ENCODE measurements around the gene TCP11. TPM values are rescaled to one million over a fixed set of nuclear protein-coding genes. Genes with fewer than 3 reads are reported as not detected.
A peak's percentile ranks its signal among the peaks of the same experiment; 100 is the strongest.

TCP11 gene
- total RNA-seq, 4 donors from 2014 or later, result 1.8 TPM; not detected in 3

GRCh38 chr6:35146453-35146852 is 5.3 kb upstream of the TCP11 start:
- H3K27me3 ChIP-seq, result no peaks in the 10 kb centered on the region
- TF ChIP-seq POLR2A (IDR thresholded peaks at IDR 0.05) (no peak), CTCF (IDR thresholded peaks at IDR 0.05) (peak; percentile 18 to 42 (median 30))
- intact Hi-C loops (cut with DNase I; ENCODE audit: low total_unique reads), result loop anchor here (10.0 kb wide), 1 partner anchor 162 kb away; no protein-coding TSS in a partner anchor
- no peaks in the 10 kb centered on the region for H3K9me3 ChIP-seq
- no peaks in the 10 kb centered on the region for H3K4me1 ChIP-seq
- no peak overlapping the region for H3K4me3 ChIP-seq
- no peaks in the 10 kb centered on the region for H3K36me3 ChIP-seq
- DNase-seq, result no peak
- H3K27ac ChIP-seq, result peak overlapping the region in 1 of 2 donors; percentile 19

GRCh38 chr6:35145757-35146156 is 4.6 kb upstream of the TCP11 start:
- H3K36me3 ChIP-seq, result no peaks in the 10 kb centered on the region
- H3K27me3 ChIP-seq, result no peaks in the 10 kb centered on the region
- no peaks in the 10 kb centered on the region for H3K4me1 ChIP-seq
- H3K9me3 ChIP-seq, result no peaks in the 10 kb centered on the region
- intact Hi-C loops (cut with DNase I; ENCODE audit: low total_unique reads), result loop anchor here (10.0 kb wide), 1 partner anchor 161 kb away; no protein-coding TSS in a partner anchor
- DNase-seq, result no peak
- no peak overlapping the region for H3K4me3 ChIP-seq
- no peak overlapping the region for H3K27ac ChIP-seq
- no peak for TF ChIP-seq CTCF (IDR thresholded peaks at IDR 0.05)
- no peak for TF ChIP-seq POLR2A (IDR thresholded peaks at IDR 0.05)

GRCh38 chr6:35142588-35143569 is 1.7 kb upstream of the TCP11 start:
- H3K36me3 ChIP-seq, result no peaks in the 10 kb centered on the region
- no peak overlapping the region for H3K27ac ChIP-seq
- H3K9me3 ChIP-seq, result no peaks in the 10 kb centered on the region
- no peak for TF ChIP-seq CTCF (IDR thresholded peaks at IDR 0.05)
- TF ChIP-seq POLR2A (IDR thresholded peaks at IDR 0.05), result no peak
- H3K4me3 ChIP-seq, result no peak overlapping the region
- no peak for DNase-seq
- no peaks in the 10 kb centered on the region for H3K27me3 ChIP-seq
- intact Hi-C loops (cut with DNase I; ENCODE audit: low total_unique reads), result loop anchor here (10.0 kb wide), 1 partner anchor 158 kb away; no protein-coding TSS in a partner anchor
- no peaks in the 10 kb centered on the region for H3K4me1 ChIP-seq

GRCh38 chr6:35140639-35141006 is 516 bp downstream of the TCP11 start:
- Histone ChIP-seq H3K27ac (no peak overlapping the region), H3K4me3 (no peak overlapping the region), H3K9me3 (no peaks in the 10 kb centered on the region), H3K36me3 (no peaks in the 10 kb centered on the region), H3K4me1 (no peaks in the 10 kb centered on the region), H3K27me3 (no peaks in the 10 kb centered on the region)
- TF ChIP-seq CTCF (IDR thresholded peaks at IDR 0.05), result no peak
- no peak for TF ChIP-seq POLR2A (IDR thresholded peaks at IDR 0.05)
- no peak for DNase-seq
- intact Hi-C loops (cut with DNase I; ENCODE audit: low total_unique reads), result loop anchor here (10.0 kb wide), 1 partner anchor 156 kb away; no protein-coding TSS in a partner anchor
